SW480 (cell line): Measurements from ENCODE around the gene TCEA2.
"Not testable (repeated sequence)": the region's sequence is repeated elsewhere in the genome, so short reads cannot be mapped to it uniquely, and the experiment has no call there.

Experiments used
- DNase-seq: peaks from one replicate; pipeline ENCODE4 v3.0.0-alpha.2; 2016; ENCODE audit warnings: low spot score

TCEA2 gene

DNA sequence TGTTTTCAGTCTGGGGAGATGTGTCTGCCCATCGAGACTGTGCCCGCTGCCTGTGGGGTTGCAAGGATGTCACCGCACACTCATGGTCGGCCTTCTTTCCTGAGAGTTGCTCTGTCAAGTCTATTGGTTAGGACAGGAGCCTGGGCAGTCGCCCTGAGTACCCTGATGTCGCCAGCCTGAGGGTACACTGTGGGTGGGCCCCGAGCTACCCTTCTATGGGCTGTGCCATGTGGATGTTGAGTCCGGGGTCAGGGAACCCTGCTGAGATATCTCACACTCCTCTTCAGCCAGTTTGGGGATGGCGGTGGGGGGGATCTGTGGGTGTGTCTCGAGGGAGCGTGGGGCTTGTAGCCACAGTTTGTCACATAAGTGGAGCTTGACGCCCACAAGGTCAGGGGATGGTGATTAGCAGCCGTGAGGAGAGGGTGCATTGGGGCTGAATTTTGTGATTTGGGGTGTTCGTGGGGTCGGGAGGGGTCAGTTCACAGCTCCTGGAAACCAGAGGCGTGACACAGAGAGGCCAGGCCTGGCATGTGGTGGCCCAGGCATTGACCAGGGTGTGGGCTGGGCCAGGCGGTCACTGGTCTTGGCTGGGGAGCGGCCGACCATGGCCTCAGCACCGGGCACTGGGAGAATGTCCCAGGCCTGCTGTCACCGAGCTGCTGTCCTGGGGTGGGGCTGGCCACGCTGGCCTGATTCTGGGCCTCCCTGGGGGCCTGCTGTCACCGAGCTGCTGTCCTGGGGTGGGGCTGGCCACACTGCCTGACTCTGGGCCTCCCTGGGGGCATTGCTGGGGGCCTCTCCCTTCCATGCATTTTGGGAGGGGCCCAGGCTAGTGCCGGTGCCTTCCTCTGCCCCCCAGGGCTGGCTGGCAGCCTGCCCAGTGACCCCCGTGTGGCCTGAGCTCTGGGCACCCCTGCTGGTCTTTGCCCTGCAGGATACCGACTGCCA is 46.0 kb downstream of the TCEA2 start:
- no peak for DNase-seq

DNA sequence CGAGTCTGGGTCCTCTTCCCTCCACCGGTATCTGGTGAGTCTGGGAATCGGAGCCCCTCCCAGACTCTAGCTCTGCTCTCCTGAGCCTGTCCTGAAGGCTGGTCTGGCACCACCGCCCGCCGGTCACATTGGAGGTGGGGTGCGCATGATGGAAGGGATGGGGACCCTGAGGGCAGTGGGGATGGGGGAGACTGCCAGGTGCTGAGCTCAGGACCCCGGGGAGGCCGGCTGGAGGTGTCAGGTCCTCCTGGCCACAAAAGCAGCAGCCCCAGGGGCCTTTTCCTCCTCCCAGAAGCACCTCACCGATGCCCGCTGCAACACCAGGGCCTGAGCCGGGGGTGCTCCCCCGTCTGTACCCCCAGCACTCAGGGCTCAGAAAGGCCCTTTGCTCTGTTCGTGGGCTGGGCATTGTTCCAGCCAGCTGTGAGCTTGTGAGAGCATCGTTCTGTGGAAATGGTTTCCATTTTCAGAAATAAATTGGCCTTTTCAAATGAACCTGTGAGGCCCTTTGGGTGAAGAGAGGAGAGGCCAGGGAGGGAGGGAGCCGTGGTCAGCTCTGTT is 46.9 kb downstream of the TCEA2 start:
- DNase-seq, result no peak

DNA sequence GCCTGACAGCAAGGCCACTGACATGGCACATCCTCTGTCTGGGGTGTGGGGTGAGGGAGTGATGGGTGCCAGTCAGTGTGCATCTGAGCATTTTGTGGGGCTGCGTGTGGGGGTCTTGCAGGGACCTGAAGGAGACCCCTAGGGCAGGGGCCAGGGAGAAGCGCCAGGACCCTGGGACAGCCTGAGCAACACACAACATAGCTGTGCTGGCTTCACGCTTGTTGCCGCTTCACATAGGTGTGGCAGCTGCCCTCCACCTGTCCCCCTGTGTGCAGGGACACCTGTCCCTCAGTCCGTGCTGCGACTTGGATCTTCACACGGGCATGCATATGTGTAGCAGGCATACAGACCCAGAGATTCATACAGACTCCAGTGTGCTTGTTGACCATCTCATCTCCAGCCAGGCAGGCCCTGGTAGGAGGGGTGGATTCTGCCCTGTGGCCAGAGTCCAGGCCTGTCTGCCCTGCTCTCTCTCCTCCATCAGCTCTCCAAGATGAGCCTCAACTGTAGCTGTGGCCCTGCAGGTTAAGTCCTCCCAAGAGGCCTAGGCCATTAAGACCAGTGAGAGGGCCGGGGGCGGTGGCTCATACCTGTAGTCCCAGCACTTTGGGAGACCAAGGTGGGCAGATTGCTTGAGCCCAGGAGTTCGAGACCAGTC is 47.5 kb downstream of the TCEA2 start:
- DNase-seq, result no peak

DNA sequence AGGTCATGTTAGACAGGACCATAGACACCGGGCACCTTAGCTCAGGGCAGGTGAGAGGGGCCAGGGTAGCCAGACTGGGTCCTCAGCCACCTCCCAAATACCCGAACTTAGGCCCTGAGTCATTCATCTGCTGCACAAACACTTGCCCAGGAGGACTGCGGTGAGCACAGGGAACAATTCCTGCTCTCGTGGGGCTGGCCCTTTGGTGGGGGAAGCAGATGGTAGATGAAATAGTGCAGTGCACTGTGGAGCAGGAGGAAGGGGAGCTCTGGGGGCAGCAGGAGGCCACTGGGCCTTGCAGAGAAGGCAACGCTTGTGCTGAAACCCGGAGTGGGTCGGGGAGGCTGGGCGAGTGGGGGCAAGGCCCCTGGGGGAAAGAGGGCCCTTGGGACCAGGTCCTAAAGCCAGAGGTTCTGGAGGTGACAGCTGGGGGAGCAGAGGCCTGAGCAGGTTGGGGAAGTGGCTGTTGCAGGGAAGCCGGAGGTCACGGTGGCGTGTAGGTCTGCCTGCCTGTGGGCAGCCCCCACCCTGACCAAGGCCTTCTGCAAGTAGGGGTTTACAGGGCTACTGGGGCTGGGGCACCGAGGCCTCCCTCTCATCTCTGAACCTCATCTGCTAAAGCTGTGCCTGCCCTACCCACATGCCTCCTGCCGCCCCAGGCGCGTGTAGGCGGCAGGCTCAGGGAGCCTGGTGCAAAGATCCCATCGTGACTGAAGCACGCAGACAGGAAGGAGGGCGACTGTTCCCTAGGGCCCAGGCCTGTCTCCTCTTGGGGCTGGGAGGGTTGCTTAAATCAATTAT is 49.0 kb downstream of the TCEA2 start:
- no peak for DNase-seq

DNA sequence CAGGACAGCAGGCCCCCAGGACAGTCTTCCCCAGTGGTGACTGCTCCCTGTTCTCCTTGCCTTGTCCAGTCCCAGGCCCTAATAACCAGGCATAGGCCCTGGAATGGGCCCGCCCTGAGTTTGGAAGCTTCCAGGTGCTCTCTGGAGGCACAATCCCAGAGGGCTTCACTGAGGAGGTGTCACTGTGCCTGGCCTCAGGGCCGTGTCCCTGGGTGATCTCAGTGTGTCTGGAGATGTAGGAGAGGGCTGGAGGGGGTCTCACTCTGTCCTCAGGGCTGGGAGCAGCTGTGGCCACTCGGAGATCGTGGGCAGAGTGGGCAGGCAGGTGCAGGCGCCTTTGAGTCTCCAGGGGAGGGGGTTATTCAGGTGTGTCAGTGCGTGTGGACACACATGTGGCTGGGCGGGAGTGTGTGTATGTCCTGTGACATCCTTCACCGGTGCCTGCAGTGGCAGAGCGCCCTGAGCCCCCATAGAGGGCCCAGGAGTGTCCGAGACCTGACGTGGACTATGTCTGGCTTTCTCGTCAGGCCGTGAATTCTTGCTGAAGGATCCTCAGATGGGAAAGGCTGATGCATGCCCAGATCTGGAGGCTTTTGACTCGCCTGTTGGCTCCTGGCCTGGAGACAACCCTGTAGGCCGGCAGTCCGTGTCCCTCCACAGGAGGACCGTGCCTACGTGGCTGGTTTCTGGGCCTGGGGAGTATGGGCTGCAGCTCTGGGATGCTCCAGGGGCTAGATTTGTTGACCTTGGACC is 49.9 kb downstream of the TCEA2 start:
- no peak for DNase-seq

DNA sequence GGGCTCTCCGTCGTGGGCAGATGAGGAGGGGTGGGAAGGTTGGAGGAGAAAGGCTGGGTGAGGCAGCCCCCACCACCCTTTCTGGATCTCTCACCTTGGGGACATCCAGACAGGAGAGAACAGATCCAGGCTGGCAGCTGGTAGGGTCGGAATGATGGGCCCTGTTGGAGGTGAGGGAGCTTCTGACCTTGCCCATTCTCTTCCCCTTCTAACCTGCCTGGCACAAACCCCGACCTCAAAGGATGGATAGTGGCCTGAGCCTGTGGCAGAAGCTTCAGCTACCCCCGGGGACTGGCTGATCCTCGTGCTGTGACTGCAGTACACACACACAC is 50.4 kb downstream of the TCEA2 start:
- no peak for DNase-seq

DNA sequence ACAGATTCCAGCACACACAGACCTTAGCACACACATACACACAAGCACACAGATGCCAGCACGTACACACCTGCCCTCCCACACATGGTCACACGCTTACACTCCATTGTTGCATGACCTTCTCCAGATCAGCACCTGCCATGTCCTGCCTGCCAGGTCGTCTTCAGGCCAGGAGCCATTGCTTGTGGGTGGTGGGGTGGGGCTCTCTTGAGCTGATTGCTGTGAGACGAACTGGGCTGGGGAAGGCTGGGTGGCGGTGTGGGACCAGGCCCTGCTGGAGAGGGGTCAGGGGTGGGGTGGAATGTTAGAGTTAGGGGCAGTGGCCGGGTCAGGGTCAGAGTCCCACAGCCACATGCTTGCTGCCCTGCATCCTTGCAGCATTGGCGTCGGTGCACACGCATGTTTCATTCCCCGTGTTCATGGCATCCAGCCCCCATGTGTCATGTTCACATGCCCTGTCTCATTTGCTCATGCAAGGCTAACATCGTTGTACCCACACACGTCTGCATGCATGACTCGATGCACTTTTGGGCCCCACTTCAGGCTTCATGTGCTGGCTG is 50.9 kb downstream of the TCEA2 start:
- DNase-seq, result no peak

DNA sequence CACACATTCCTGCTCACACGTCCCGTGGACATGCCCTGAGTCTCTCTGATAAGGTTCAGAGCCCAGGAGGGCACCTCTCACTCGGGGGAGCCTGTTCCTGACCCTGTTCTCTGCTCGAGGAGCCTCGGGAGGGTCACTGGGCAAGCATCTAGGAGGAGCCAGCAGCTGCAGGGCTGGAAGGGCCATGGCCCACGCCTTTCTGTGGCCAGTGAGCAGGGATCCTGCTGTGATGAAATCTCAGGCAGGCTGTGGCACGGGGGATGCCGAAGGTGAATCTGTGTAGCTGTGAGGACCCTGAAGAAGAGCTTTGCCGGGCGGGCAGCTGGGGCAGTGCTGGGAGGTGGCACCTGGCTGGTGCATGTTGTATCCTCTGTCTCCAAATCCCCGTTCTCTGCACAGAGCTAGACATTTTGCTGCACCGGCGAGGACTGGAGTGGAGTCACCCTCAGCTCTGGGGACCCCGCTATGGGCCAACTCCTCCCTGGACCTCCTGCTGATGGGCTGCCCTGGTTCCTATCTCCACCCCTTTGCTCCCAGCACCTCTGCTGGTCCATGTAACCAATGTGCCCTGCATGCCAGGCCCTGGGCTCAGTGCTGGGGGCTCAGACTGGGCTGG is 51.5 kb downstream of the TCEA2 start:
- no peak for DNase-seq

DNA sequence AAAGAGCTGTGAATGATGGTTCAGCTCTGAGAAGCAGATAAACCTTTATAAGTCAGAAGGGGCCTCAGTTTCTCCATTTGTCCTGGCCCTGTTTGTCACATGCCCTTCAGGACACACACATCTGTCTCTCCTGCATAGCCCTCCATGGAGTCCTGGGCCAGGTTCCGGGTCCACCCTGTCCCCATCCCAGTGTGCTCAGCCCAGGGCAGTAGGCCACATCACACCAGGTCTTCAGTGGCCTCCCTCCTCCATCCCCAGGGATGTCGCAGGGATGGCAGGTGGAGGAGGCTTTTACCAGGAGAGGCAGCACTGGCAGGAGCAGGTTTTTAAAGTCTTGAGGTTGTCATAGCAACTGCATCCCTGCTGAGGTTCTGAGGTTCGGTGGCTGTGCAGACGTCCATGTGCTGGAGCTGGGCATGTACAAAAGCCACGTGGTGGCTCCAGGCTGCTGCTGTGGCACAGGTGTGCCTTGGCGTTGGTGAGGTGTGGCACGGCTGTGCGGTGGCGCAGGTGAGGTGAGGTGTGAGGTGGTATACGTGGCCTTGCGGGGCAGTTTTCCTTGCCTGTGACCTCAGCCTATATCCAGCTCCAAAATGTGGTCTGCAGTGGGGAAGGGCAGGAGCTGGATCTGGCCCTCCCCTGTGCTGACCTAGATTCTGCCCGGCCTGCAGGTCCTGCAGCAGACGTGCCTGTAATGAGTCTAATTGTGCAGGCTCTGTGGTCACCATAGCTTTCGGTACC is 52.3 kb downstream of the TCEA2 start:
- DNase-seq, result no peak

DNA sequence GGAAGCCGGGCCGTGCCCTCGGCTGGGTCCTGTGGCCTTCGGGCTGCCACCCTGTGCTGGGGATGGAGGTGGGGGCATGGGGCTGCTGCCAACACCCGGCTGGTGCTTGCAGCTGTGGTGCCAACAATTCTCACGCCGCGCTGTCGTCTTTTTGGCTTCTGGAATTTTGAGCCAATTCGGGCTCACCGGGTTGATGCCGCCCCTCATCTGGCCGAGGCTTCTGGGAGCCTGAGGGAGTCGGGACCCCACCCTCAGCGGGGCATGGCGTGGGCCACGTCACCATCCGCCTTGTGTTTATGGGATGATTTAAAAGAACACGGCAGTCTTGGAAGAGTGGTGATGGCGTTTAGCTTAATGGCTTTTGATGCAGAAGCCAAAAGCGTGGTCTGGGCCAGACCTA is 53.0 kb downstream of the TCEA2 start:
- DNase-seq, result no peak

DNA sequence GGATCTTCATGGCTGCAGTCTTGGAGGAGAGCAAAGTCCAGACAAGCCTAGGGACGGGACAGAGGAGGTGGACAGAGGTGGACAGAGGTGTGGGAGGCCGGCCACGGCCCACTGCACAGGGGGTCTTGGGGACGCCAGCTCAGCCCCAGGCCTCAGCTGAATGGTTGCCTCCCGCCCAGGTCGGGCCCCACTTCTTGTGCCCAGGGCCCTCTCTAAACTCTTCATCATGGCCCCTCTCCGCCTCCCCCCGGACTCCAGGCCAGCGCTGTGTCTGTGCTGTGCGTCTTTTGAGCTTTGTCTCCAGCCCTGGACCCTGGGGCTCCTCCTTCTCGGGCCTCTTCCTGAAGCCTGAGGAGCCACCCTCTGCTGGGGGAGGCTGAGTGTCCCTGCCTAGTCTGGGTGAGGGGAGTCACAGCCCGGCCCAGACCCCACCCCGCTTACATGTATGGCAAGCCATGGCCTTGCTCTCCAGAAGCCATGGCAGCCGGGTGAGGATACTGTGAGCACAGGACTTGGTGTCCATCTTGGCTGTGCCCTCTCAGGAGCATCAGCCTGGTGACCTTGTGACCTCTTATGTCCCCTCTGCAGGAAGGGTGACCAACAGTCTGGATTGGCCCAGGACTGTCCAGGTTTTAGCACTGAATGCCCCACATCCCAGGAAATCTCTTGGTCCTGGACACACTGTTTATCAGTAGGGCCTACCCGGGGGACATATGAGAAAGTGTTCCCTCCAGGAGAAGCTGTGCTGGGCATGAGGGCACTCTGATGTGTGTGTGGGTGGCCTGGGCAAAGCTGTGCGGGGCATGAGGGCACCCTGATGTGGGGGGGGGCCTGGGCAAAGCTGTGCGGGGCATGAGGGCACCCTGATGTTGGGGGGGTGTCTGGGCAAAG is 53.8 kb downstream of the TCEA2 start:
- DNase-seq, result no peak

DNA sequence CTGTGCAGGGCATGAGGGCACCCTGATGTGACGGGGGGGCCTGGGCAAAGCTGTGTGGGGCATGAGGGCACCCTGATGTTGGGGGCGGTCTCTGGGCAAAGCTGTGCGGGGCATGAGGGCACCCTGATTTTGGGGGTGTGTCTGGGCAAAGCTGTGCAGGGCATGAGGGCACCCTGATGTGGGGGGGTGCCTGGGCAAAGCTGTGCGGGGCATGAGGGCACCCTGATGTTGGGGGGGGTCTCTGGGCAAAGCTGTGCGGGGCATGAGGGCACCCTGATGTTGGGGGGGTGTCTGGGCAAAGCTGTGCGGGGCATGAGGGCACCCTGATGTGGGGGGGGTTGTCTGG is 54.4 kb downstream of the TCEA2 start:
- DNase-seq, result not testable (repeated sequence)

DNA sequence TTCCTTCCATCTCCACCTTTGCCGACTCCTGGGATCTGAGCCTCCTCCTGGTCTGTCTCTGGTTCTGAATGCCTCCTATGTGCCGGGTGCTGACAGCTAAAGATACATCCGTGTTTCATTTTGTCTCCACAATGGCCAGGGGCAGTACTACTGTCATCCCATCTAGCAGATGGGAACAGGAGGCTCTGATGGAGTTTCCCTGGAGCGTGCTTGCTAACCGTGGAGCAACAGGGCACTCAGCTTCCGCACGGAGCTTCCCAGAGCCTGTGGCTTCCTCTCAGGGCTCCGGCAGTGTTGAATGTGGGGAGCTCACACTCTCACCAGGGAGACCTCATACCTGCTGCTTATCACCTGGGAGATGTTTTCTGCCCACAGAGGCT is 56.3 kb downstream of the TCEA2 start:
- peak; percentile 27 for DNase-seq

DNA sequence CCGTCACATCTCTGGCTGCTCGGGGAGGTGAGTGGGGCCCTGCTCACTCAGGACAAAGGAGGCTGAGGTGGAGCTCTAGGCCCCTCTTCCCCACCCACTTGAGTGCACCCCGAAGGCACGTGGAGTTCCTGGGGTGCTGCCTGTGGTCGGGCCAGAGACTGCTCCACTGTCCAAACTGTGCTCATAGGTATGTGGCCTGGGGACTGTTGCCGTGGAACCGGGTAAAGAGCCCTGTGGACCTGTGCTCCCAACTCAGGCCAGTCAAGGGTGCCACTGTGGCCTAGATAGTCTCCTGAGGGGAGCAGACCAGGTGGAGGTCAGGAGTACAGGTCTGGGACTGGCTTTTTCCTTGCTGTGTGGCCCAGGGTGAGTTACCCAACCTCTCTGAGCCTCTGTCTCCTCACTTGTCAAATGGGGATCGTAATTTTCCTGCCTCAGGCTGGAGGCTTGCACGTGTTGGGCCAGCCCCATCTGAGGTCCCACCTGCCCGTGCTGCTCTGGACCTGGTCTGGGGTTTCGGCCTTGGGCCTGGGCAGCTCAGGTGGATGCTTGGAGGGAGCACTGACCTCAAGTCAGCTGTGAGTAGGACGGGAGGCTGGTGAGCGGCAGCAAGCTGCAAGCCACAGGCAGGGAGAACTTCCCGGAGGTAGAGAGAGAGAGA is 56.8 kb downstream of the TCEA2 start:
- DNase-seq, result no peak

DNA sequence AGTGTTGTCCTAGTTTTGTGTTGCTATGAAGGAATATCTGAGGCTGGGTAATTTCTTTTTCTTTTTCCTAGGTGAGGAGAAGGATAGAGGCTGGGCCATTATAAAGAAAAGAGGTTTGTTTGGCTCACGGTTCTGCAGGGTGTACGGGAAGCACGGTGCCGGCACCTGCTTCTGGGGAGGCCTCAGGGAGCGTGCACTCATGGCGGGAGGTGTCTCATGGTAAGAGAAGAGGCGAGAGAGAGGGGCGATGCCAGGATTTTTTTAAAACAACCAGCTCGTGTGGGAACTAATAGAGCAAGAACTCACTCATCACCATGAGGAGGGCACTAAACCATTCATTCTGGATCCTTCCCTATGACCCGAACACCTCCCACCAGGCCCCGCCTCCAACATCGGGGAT is 58.6 kb downstream of the TCEA2 start:
- no peak for DNase-seq
